Measurements from ENCODE around the gene CHN1. TPM values are rescaled to one million over a fixed set of nuclear protein-coding genes. Genes with fewer than 3 reads are reported as not detected.

CHN1 gene
- total RNA-seq, 1 donor from 2014 or later = 7.3 TPM

DNA sequence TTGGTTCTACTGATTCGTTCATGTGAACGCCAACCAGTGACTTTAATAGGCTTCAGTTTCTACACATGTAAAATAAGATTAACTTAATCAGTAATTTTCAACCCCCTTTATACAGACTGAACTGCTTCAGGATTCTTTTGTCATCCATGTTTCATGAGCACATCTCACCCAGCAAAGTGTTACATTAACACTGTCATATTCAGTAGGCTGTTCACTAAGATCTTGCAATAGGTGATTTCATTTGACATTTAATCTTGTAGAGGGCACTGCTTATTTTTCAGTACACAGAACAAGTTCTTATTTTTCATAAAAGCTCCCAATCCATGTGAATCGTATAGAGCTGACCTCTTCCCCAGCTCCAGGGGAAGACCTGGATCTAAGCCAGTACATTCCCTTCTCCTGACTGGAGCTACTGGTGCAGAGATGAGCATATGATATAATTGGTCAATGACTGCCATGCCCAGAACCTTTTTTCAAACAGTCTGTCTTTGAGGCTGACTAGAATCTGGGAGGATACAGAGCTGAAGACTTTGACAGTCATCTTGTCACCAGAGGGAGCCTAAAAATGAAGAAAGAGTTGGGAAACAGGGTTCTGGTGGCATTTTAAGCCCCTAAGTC, 168.7 kb downstream of the CHN1 start:
- peaks cover 31% of the 10 kb centered on the region for H3K4me1 Mint-ChIP-seq (ENCODE audit: low read depth)
- H3K27me3 Mint-ChIP-seq (ENCODE audit: low read depth) = peaks cover 3% of the 10 kb centered on the region
- intact Hi-C loops (cut with micrococcal nuclease) = loop anchor here (1.0 to 10.0 kb wide), 5 partner anchors 41 to 396 kb away; partner anchors contain the start of gene WIPF1
- peaks cover 17% of the 10 kb centered on the region for H3K9me3 Mint-ChIP-seq
- peaks cover 14% of the 10 kb centered on the region for H3K36me3 Mint-ChIP-seq (ENCODE audit: low read depth)
- no peak overlapping the region for H3K4me3 Mint-ChIP-seq (ENCODE audit: low read depth)
- H3K27ac Mint-ChIP-seq = peak overlapping the region; percentile 95
- no peak for DNase-seq (ENCODE audit: low spot score)

DNA sequence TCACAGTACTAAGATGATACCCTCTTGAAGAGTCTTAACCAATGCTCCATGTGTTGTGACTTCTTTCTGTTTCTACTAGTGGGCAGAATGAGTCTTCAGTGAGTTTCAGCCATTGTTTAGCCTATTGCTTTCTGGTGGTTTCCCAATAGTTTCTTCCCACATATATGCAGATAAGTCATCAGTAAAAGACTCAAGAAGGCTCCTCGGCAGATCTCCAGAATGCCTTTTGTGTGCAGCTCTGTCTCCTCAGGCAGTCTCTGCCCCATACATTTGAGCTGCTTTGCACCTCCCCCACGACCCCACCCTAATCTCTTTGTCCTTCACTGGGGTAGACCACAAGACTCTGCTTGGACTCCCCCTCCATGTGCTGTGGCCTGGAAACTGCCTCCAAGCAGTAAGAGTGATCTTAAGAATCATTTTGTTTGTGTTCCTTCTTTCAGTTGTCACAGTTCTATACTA, 169.4 kb downstream of the CHN1 start:
- intact Hi-C loops (cut with micrococcal nuclease) = loop anchor here (1.0 to 10.0 kb wide), 8 partner anchors 8 to 396 kb away; partner anchors contain the start of gene WIPF1
- peak overlapping the region; percentile 95 for H3K27ac Mint-ChIP-seq
- peak overlapping the region; percentile 58 for H3K4me3 Mint-ChIP-seq (ENCODE audit: low read depth)
- H3K9me3 Mint-ChIP-seq = peaks cover 17% of the 10 kb centered on the region
- H3K36me3 Mint-ChIP-seq (ENCODE audit: low read depth) = peaks cover 14% of the 10 kb centered on the region
- H3K27me3 Mint-ChIP-seq (ENCODE audit: low read depth) = peaks cover 3% of the 10 kb centered on the region
- no peak for DNase-seq (ENCODE audit: low spot score)
- peaks cover 31% of the 10 kb centered on the region for H3K4me1 Mint-ChIP-seq (ENCODE audit: low read depth)

DNA sequence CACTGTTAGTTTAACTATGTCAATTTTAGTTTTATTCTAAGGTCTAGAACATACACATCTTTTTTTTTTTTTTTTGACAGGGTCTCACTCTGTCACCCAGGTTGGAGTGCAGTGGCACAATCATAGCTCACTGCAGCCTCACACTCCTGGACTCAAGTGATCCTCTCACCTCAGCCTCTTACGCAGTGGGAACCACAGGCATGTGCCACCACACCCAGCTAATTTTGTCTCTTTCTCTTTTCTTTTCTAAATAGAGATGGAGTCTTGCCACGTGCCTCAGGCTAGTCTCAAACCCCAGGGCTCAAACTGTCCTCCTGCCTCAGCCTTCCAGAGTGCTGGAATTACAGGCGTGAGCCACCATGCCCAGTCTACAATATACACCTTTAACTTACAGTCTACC, 171.4 kb downstream of the CHN1 start:
- peaks cover 17% of the 10 kb centered on the region for H3K9me3 Mint-ChIP-seq
- no peaks in the 10 kb centered on the region for H3K27me3 Mint-ChIP-seq (ENCODE audit: low read depth)
- peak overlapping the region; percentile 3 for H3K27ac Mint-ChIP-seq
- H3K4me3 Mint-ChIP-seq (ENCODE audit: low read depth) = no peak overlapping the region
- peaks cover 14% of the 10 kb centered on the region for H3K36me3 Mint-ChIP-seq (ENCODE audit: low read depth)
- no peak for DNase-seq (ENCODE audit: low spot score)
- H3K4me1 Mint-ChIP-seq (ENCODE audit: low read depth) = peaks cover 33% of the 10 kb centered on the region
- intact Hi-C loops (cut with micrococcal nuclease) = loop anchor here (10.0 kb wide), 2 partner anchors 199 to 239 kb away; partner anchors contain the start of gene WIPF1

DNA sequence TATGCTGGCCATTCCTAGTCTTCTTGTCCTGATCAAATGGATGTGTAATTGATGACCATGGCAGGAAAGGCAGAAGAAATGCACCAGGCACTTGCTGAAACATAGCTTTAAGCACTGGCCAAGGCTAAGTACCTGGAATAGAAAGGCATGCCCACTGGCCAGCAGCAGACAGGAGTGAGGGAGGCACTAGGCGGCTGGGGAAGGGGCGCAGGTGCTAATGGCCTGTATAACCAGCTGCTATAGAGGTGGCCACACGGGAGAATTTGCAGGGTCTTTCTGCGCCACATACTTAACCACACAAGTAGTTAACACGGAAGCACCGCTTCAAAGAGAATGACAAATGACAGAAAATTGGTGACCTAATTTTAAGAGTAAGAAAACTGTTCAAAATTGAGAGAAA, 174.6 kb downstream of the CHN1 start:
- Mint-ChIP-seq H3K4me3 (ENCODE audit: low read depth) (no peak overlapping the region), H3K9me3 (peaks cover 15% of the 10 kb centered on the region), H3K27ac (no peak overlapping the region), H3K36me3 (ENCODE audit: low read depth) (peaks cover 12% of the 10 kb centered on the region), H3K4me1 (ENCODE audit: low read depth) (peaks cover 19% of the 10 kb centered on the region), H3K27me3 (ENCODE audit: low read depth) (peaks cover 5% of the 10 kb centered on the region)
- no peak for DNase-seq (ENCODE audit: low spot score)
- intact Hi-C loops (cut with micrococcal nuclease) = loop anchor here (10.0 kb wide), 2 partner anchors 196 to 236 kb away; partner anchors contain the start of gene WIPF1

DNA sequence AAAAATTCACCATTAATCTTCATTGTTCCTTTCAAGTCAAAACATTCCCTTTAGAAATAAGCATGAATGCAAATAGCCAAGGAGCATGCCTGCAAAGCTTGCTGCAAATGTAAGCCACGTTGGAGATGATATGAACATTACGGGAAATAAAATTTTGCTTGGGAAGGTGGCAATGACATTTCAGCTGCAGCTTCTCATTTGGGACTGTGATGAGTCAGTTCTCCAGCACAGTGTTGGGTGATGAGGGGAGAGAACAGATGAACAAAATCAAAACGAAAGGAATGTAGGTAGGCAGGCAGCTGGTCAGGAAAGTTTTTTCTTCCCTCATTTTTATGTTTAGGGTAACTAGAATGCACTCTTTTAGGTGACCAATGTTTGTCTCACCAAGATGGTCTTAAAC, 175.6 kb downstream of the CHN1 start:
- no peak for DNase-seq (ENCODE audit: low spot score)
- H3K27ac Mint-ChIP-seq = no peak overlapping the region
- no peak overlapping the region for H3K4me3 Mint-ChIP-seq (ENCODE audit: low read depth)
- H3K4me1 Mint-ChIP-seq (ENCODE audit: low read depth) = peaks cover 14% of the 10 kb centered on the region
- intact Hi-C loops (cut with micrococcal nuclease) = no loop called here
- H3K9me3 Mint-ChIP-seq = peaks cover 12% of the 10 kb centered on the region
- H3K36me3 Mint-ChIP-seq (ENCODE audit: low read depth) = peaks cover 10% of the 10 kb centered on the region
- H3K27me3 Mint-ChIP-seq (ENCODE audit: low read depth) = peaks cover 5% of the 10 kb centered on the region

DNA sequence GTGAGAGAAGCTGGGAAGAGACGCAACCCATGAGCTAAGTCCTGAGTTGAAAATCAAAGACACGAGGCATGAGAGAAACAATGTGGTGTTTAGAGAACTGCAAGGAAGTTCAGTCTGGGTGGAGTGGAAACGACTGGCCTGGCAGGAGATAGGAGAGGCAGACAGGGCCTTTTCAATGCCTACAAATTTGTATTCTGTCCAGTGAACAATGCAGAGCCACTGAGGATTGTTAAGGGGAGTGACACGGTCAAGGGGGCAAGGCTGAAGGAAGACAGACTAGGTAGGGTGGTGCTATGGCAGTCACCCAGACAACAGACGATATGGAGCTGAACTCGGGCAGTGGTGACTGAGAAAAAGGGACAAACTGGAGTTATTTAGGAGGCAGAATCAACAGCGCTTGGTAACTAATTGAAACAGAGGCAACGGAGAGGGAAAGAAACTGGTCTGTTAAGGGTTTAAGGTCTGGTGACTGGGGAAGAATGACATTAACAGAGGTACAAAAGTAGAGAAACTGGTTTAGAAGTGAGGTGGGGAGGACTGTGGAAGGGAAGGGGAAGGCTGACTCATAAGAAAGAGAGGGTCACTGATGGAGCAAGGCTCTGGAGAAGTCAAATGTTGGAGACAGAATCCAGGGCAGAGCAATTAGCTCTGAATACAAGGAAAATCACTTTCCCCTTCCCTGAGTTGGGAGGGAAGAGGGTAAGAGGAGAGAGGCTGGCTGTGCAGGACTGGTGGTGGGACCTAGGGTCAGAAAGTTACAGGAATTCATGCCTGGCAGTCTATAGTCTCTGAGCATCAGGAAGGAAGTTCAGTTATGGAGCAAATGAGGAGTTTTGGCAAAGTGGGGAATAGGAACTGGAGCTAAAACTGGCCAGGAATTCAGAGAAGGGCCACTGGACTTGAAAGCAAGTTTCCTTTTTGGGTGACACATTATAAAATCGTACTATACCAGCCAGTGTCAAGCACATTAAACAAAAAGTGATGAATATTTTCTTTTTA, 177.5 kb downstream of the CHN1 start:
- Mint-ChIP-seq H3K27ac (no peak overlapping the region), H3K4me1 (ENCODE audit: low read depth) (peaks cover 4% of the 10 kb centered on the region), H3K27me3 (ENCODE audit: low read depth) (peaks cover 6% of the 10 kb centered on the region), H3K9me3 (no peaks in the 10 kb centered on the region), H3K36me3 (ENCODE audit: low read depth) (no peaks in the 10 kb centered on the region), H3K4me3 (ENCODE audit: low read depth) (no peak overlapping the region)
- intact Hi-C loops (cut with micrococcal nuclease) = no loop called here
- DNase-seq (ENCODE audit: low spot score) = no peak

DNA sequence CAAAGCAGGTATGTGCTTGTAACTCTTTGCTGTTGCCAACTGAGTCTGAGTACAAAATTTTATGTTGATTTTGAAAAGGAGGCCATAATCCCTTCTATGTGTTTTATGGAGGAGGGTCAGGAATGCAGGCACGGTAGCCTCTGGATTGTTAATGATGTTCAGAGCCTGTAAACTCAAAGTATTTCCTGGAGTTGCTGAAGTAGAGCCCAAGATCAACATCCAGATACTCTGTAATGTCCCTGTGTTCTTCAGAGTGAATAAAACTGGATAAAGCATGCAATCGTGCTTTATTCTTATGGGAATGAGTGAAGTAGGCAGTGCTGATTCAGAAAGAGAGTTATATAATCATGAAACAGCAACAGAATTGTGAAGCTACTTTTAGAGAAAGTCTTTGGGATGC, 179.1 kb downstream of the CHN1 start:
- no peaks in the 10 kb centered on the region for H3K36me3 Mint-ChIP-seq (ENCODE audit: low read depth)
- no peak overlapping the region for H3K4me3 Mint-ChIP-seq (ENCODE audit: low read depth)
- intact Hi-C loops (cut with micrococcal nuclease) = no loop called here
- peaks cover 7% of the 10 kb centered on the region for H3K27me3 Mint-ChIP-seq (ENCODE audit: low read depth)
- DNase-seq (ENCODE audit: low spot score) = no peak
- H3K27ac Mint-ChIP-seq = no peak overlapping the region
- peaks cover 2% of the 10 kb centered on the region for H3K4me1 Mint-ChIP-seq (ENCODE audit: low read depth)
- H3K9me3 Mint-ChIP-seq = no peaks in the 10 kb centered on the region

DNA sequence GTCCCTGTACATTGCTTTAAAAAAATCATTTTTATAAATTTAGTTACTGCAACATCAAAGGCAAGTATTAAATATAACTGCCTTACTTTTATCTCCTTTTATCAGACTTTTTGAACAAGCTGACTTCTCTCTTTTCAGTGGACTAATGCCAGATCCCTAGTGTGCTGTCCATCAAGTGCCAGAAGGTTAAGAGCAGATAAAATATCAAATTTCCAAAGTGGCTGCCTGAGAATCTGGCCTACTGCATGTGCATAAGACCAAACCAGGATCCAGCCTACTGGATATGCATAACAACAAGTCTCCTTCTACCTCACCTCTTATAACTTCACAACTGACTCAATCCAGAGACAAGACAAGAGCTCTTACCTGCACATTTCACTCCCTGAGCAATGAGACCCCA, 181.1 kb downstream of the CHN1 start:
- intact Hi-C loops (cut with micrococcal nuclease) = no loop called here
- Mint-ChIP-seq H3K4me1 (ENCODE audit: low read depth) (no peaks in the 10 kb centered on the region), H3K27me3 (ENCODE audit: low read depth) (peaks cover 7% of the 10 kb centered on the region), H3K9me3 (no peaks in the 10 kb centered on the region), H3K36me3 (ENCODE audit: low read depth) (no peaks in the 10 kb centered on the region), H3K4me3 (ENCODE audit: low read depth) (no peak overlapping the region), H3K27ac (no peak overlapping the region)
- no peak for DNase-seq (ENCODE audit: low spot score)

DNA sequence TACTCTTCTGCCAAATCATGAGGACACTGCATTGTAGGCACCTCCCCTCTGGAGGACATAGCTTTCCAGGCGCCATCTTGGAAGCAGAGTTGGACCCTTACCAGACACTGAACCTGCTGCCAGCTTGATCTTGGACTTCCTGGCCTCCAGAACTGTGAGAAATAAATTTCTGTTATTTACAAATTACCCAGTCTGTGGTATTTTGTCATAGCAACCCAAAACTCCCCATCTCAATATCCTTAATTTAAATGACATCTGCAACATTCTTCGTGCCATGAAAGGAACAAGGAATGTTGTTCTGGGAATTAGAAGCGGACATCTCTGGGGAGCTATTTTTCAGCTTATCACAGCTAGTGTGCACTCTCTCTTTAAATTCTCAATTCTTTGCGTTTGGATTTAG, 183.6 kb downstream of the CHN1 start:
- Mint-ChIP-seq H3K27me3 (ENCODE audit: low read depth) (peaks cover 5% of the 10 kb centered on the region), H3K36me3 (ENCODE audit: low read depth) (no peaks in the 10 kb centered on the region)

DNA sequence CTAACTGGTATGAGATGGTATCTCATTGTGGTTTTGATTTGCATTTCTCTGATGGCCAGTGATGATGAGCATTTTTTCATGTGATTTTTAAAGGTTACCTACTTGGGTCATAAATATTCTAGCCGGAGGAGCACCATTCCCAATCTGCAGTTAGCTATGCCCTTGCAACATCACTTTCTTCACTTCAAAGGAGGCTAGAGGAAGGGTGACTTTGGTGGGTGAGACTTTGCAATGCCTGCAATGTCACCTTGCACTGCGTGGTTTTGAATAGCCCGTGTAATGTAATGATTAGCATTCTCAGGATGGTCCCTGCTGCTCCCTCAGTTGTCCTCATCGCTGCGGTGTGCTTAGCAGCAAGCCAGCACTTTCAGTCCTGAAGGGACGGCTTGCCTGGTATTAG, 184.8 kb downstream of the CHN1 start:
- peaks cover 2% of the 10 kb centered on the region for H3K27me3 Mint-ChIP-seq (ENCODE audit: low read depth)
- no peaks in the 10 kb centered on the region for H3K9me3 Mint-ChIP-seq
- no peak overlapping the region for H3K27ac Mint-ChIP-seq
- no peak for DNase-seq (ENCODE audit: low spot score)
- H3K4me1 Mint-ChIP-seq (ENCODE audit: low read depth) = no peaks in the 10 kb centered on the region
- intact Hi-C loops (cut with micrococcal nuclease) = no loop called here
- H3K36me3 Mint-ChIP-seq (ENCODE audit: low read depth) = no peaks in the 10 kb centered on the region
- no peak overlapping the region for H3K4me3 Mint-ChIP-seq (ENCODE audit: low read depth)

More for the DNA sequence above, 183.6 kb downstream of the CHN1 start:
- H3K4me1 Mint-ChIP-seq (ENCODE audit: low read depth) = no peaks in the 10 kb centered on the region
- H3K4me3 Mint-ChIP-seq (ENCODE audit: low read depth) = no peak overlapping the region
- no peaks in the 10 kb centered on the region for H3K9me3 Mint-ChIP-seq
- no peak overlapping the region for H3K27ac Mint-ChIP-seq
- intact Hi-C loops (cut with micrococcal nuclease) = no loop called here
- no peak for DNase-seq (ENCODE audit: low spot score)

DNA sequence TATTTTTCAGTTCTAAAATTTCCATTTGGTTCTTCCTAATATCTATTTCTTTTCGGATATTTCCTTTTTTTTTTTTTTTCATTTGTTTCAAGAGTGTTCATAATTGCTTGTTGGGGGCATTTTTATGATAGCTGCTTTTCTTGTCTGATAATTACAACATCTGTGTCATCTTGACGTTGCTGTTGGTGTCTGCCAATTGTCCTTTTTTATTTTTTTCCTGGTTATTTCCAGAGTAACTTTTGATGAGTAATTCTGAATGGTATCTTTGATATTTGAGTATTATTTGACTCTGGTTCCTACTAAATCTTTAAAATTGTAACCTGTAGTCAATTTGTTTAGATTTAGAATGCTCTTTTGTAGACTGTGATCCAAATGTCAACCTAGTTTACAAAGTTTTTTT, 189.7 kb downstream of the CHN1 start:
- no peak overlapping the region for H3K27ac Mint-ChIP-seq
- no peaks in the 10 kb centered on the region for H3K27me3 Mint-ChIP-seq (ENCODE audit: low read depth)
- H3K4me1 Mint-ChIP-seq (ENCODE audit: low read depth) = no peaks in the 10 kb centered on the region
- H3K4me3 Mint-ChIP-seq (ENCODE audit: low read depth) = no peak overlapping the region
- H3K36me3 Mint-ChIP-seq (ENCODE audit: low read depth) = no peaks in the 10 kb centered on the region
- intact Hi-C loops (cut with micrococcal nuclease) = no loop called here
- no peaks in the 10 kb centered on the region for H3K9me3 Mint-ChIP-seq
- DNase-seq (ENCODE audit: low spot score) = no peak

DNA sequence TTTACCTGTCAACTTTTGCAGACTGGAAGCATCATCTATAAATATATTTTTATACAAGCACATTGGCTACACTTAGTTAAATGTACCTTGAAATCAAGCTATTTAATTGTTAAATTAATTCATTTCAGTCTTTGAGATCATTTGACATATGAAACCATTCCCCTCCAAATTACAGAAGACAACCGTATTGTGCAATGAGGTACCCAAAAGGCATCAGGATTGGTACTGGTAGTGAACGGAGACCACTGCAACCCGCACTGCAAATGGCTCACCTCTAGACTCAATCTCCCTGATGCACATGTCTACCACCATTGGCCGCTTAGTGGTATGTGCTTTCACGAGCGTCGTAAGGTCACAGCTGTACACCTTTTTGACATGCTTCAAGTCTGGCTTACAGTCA, 193.1 kb downstream of the CHN1 start:
- Mint-ChIP-seq H3K4me3 (ENCODE audit: low read depth) (no peak overlapping the region), H3K4me1 (ENCODE audit: low read depth) (no peaks in the 10 kb centered on the region), H3K27me3 (ENCODE audit: low read depth) (no peaks in the 10 kb centered on the region), H3K9me3 (no peaks in the 10 kb centered on the region), H3K36me3 (ENCODE audit: low read depth) (no peaks in the 10 kb centered on the region), H3K27ac (no peak overlapping the region)
- intact Hi-C loops (cut with micrococcal nuclease) = no loop called here
- DNase-seq (ENCODE audit: low spot score) = no peak

DNA sequence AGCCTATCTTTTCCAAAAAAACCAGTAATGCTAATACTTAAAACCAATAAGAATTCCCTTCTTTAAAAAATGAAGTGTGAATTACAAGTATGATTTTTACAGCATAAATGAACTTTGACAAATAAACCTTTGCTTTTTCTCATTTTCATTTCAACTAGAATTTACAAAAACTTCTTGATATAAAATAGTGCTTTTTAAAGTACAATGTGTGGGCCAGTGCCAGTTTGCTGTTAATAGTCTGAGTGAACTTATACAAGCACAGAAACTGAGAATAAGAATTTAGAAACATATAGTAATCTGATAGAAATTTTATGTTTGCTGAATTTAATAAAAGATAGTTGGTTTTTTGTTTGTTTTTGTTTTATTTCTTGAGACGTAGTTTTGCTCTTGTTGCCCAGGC, 197.2 kb downstream of the CHN1 start:
- Mint-ChIP-seq H3K27me3 (ENCODE audit: low read depth) (peaks cover 9% of the 10 kb centered on the region), H3K9me3 (no peaks in the 10 kb centered on the region), H3K4me3 (ENCODE audit: low read depth) (no peak overlapping the region), H3K27ac (no peak overlapping the region), H3K36me3 (ENCODE audit: low read depth) (no peaks in the 10 kb centered on the region), H3K4me1 (ENCODE audit: low read depth) (no peaks in the 10 kb centered on the region)
- DNase-seq (ENCODE audit: low spot score) = no peak
- intact Hi-C loops (cut with micrococcal nuclease) = no loop called here
